ENCODE results near the gene NACC1. TPM values are rescaled to one million over a fixed set of nuclear protein-coding genes. Genes with fewer than 3 reads are reported as not detected.

Gene NACC1
- total and polyA plus RNA-seq, 4 donors = 0.86 to 24.7 (median 17.7) TPM

- Histone ChIP-seq H3K4me1 (ENCODE audit: control insufficient read depth in 4 of 4, insufficient read depth in 4 of 4, low read length in 3 of 4) (peaks cover 0 to 5% (median 0%) of the 10 kb centered on the region in 4 donors), H3K36me3 (ENCODE audit: control insufficient read depth in 4 of 4, insufficient read depth in 3 of 4, low read depth in 1 of 4, low read length in 3 of 4) (peaks cover 0 to 26% (median 2%) of the 10 kb centered on the region in 4 donors), H3K9me3 (ENCODE audit: control insufficient read depth in 4 of 4, low read length in 3 of 4) (no peaks in the 10 kb centered on the region), H3K27ac (ENCODE audit: low read depth in 1 of 2, low read length in 2 of 2) (no peak overlapping the region), H3K4me3 (ENCODE audit: low read depth in 1 of 3, low read length in 3 of 3) (no peak overlapping the region), H3K27me3 (ENCODE audit: control insufficient read depth in 4 of 4, insufficient read depth in 4 of 4, low read length in 3 of 4) (no peaks in the 10 kb centered on the region), H3K9ac (ENCODE audit: low read depth in 1 of 2, low read length in 2 of 2) (no peak overlapping the region)
- TF ChIP-seq GABPA (IDR thresholded peaks at IDR 0.05 in 1 of 2, conservative IDR thresholded peaks at IDR 0.05 in 1 of 2) (no peak), YY1 (IDR thresholded peaks at IDR 0.05) (no peak), HNF4G (IDR thresholded peaks at IDR 0.05) (no peak), JUND (IDR thresholded peaks at IDR 0.05) (no peak), FOXA2 (IDR thresholded peaks at IDR 0.05) (no peak), HNF4A (conservative IDR thresholded peaks at IDR 0.05) (no peak), EGR1 (IDR thresholded peaks at IDR 0.05; ENCODE audit: low read depth in 2 of 2) (no peak), REST (IDR thresholded peaks at IDR 0.05) (no peak)
- no peak for DNase-seq (ENCODE audit: low spot score)
- whole genome bisulfite sequencing = 81% methylated on average over 4 of the region's 4 CpGs
These were observed 43.7 kb upstream of the NACC1 start for GRCh38 chr19:13074378-13074777.

- H3K9ac ChIP-seq (ENCODE audit: low read depth in 1 of 2, low read length in 2 of 2) = no peak overlapping the region
- H3K36me3 ChIP-seq (ENCODE audit: control insufficient read depth in 4 of 4, insufficient read depth in 3 of 4, low read depth in 1 of 4, low read length in 3 of 4) = peaks cover 0 to 26% (median 2%) of the 10 kb centered on the region in 4 donors
- H3K27ac ChIP-seq (ENCODE audit: low read depth in 1 of 2, low read length in 2 of 2) = no peak overlapping the region
- peaks cover 0 to 5% (median under 1%) of the 10 kb centered on the region in 4 donors for H3K4me1 ChIP-seq (ENCODE audit: control insufficient read depth in 4 of 4, insufficient read depth in 4 of 4, low read length in 3 of 4)
- H3K4me3 ChIP-seq (ENCODE audit: low read depth in 1 of 3, low read length in 3 of 3) = no peak overlapping the region
- no peaks in the 10 kb centered on the region for H3K27me3 ChIP-seq (ENCODE audit: control insufficient read depth in 4 of 4, insufficient read depth in 4 of 4, low read length in 3 of 4)
- H3K9me3 ChIP-seq (ENCODE audit: control insufficient read depth in 4 of 4, low read length in 3 of 4) = no peaks in the 10 kb centered on the region
- WGBS = 84% methylated on average over 8 of the region's 8 CpGs
- no peak for TF ChIP-seq NR2F2 (IDR thresholded peaks at IDR 0.05)
- TF ChIP-seq CTCF (IDR thresholded peaks at IDR 0.05; ENCODE audit: low read depth, low read length, missing input control) = no peak
- TF ChIP-seq MAX (IDR thresholded peaks at IDR 0.05) = no peak
- no peak for TF ChIP-seq SP1 (IDR thresholded peaks at IDR 0.05)
- TF ChIP-seq ATF3 (IDR thresholded peaks at IDR 0.05) = no peak
- TF ChIP-seq JUND (IDR thresholded peaks at IDR 0.05) = no peak
- no peak for TF ChIP-seq EGR1 (IDR thresholded peaks at IDR 0.05; ENCODE audit: low read depth in 2 of 2)
- DNase-seq (ENCODE audit: low spot score) = peak; percentile 78
These were observed 41.7 kb upstream of the NACC1 start for GRCh38 chr19:13076320-13076719.
